NCI-H2196 (cell line): ENCODE results near the gene CGN.

Source experiments
- DNase-seq: peaks from one replicate; lab custom pipeline; 2025; ENCODE audit not compliant: unreplicated experiment; lab: John Stamatoyannopoulos, UW

Gene CGN

DNA sequence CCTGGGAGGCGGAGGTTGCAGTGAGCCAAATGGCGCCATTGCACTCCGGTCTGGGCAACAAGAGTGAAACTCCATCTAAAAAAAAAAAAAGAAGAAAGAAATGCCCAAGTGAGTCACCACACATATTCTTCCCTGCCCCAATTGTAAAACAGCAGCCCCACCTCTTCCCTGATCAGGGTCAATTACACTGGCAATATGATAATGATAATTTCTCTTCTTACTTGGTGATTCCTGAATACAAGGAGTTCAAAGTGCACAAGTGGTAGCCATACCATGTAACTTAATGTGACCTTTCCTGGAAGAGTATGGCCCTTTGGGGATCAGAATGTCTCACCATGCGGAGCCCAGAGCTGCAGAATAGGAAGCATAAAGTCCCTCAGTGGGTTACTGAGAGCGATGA lies 11.8 kb upstream of the CGN start:
- no peak for DNase-seq

DNA sequence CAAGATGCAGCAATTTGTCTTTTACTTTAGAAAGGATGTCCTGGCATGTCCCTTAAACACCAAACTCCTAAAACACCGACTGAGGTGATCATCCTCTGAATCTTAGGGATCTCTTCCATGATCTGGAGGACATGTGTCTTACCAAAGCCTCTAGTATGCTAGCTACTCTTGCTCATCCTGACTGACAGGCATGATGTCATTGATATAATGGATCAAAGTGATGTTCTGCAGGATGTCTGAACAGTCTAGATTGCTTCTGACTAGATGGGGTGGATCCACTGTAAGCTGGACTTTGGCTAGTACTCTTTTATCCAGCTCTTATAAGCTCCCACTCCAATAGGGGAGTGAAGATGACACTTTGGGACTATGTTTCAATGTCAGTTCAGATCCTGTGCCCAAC lies 11.3 kb upstream of the CGN start:
- no peak for DNase-seq

DNA sequence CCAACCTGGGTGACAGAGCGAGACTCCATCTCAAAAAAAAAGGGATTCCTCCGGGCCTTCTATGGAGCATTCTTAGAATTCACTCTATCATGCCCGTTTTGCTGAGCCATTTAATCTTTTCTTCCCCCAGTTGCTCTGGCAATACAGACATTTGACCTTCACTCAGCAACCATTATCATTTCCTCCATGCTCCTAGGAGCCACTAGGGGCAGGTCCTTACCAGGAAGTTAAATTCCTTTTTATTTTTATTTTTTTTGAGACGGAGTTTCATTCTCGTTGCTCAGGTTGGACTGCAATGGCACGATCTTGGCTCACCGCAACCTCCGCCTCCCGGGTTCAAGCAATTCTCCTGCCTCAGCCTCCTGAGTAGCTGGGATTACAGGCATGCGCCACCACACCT lies 9.7 kb upstream of the CGN start:
- DNase-seq: no peak

DNA sequence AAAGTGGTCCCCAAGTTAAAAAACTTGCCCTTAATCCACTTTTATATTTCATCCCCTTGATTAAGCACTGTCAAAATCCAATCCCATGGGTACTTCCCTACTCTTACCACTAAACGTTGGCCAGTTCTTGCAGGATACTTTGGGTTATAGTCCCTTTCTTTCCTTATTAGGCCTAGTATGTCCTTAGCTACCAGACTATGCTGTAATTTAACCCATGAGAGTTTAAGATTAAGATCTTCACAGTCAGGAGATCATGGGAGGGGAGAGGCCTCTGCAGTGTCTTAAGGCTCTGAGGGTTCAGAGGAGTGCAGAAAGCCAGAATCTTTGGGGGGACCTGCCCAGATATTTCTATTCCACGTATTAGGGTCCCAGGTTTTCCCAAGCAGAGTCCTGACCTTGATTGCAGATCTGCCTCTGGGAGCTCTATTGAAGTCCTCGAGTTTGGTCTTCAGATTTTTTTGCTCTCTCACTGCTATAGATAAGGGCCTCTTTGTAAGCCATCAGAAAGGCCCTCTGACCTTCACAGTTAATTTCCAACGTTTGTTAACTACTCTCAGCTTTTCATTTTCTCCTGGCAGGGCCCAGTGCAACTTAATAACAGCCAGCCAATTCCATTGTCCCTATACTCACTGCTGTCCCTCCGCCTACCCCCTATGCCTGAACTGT lies 9.0 kb upstream of the CGN start:
- no peak for DNase-seq

DNA sequence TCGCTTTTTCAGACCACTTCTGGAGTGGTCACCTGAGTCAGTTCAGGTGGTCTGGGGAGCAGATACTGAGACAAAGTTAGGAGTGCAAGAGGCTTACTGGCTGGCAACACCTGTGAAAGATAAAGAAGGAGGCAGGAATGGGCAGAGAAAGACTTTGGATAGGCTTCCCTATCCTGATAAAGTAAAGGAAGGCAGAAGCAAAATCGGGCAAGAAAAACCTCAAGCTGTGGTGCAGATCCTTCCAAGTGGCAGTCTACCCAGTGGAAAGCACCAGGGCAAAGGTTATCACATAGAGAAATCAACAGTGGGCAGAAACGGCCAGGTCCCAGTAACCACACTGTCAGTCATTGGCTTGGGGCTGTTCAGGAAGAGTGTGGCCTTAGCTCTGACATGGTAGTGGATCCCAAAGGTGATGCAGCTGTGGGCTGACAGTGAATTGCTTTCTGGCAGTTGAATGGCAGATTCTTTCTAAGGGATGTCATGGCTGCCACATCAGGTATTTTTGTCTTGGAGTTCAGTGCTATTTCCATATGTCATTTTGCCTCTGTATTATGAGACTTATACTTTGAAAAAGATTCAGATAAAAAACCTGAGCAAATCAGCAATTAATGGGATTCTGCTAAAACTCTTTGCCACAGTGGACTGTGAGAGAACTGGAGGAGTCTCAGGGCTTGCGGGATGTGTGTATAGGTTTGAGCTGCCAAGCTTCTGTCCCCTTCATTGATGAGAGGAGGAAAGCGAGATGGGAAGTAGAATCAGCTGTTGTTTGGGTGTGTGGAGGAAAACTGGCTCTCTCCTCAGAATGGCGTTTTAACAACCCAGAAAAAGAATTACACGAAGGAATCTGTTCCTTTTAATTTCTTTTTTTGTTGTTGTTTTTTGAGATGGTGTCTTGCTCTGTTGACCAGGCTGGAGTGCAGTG lies 8.1 kb upstream of the CGN start:
- no peak for DNase-seq

DNA sequence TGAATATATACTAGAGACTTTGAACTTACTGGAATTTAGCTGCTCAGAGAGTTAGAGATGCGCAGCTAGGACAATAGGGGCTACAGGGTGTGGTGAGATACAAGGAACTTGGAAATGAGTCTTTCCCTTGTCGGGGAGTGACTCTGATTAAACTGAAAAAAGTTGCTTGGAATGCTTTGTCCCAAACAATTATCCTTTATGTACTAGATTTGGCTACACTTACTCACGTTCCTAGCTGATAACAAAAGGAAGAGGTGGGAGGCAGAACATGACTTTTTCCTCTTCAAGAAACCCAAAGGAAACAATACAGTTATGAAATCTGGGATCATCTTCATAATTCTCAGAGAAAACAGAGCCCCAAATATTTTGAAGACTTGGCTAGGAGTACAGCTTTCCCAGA lies 6.9 kb upstream of the CGN start:
- no peak for DNase-seq

DNA sequence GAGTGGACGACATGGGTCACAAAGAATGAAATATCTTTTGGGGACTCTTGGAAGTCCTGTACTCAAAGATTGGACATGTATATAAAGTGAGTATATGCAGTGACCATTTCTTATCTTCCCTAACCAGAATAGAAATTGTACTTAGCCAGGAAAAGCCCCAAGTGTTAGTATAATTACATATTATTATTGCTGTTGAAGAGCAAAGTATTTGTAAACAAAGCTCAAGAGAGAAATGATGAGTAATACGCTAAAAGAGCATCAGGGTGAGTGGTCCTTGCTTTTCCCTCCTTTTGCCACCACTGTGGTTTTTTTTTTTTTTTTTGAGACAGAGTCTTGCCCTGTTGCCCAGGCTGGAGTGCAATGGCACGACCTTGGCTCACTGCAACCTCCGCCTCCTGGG lies 6.4 kb upstream of the CGN start:
- no peak for DNase-seq

DNA sequence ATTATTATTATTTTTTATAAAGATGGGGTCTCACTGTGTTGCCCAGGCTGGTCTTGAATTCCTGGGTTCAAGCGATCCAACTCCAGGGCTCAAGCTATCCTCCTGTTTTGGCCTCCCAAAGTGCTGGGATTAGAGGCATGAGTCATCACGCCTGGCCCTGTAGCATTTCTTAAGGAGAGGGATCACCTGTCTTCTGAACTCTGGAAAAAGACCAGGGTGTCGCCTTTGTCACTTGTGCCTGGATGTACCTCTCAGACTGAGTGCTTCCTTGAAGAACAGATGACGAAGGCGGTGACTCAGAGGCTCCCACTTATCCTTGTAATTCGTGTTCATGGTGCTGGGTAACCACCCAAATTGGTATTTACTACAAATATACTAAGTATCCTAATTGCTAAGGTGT lies 2.4 kb upstream of the CGN start:
- DNase-seq: no peak

DNA sequence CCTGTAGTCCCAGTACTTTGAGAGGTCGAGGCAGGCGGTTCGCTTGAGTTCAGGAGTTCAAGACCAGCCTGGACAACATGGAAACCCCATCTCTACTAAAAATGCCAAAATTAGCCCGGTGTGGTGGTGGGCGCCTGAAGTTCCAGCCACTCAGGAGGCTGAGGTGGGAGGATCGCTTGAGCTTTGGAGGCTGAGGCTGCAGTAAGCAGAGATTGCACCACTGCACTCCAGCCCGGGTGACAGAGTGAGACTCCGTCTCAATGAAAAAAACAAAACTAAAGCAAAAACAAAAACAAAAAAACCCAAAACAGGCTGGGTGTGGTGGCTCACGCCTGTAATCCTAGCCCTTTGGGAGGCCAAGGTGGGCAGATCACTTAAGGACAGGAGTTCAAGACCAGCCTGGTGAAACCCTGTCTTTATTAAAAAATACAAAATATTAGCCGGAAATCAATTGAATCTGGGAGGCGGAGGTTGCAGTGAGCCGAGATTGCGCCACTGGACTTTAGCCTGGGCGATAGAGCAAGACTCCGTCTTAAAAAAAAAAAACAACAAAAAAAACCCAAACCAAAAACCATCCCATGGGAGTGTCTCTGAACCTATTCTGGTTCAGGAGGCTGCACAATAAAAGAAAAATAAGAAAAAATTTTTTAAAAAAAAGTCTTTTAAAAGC lies 1.7 kb upstream of the CGN start:
- DNase-seq: no peak

DNA sequence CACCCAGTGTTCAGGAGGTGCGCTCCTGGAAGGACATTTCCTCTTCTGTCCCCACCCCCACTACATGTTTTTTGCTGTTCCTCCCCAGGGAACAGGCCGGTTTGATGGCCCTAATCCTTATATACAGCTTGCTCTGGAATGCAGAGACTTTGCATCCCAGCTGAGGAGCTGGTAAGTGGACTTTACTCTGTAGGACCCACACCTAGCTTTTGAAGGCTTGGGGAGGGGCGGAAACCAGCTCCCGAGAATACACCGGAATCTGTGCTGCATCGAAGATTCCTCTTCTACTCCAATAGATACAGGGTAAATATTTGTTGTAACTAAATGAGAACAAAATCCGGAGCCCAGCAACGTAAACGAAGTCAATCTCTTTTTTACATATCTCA lies 1.2 kb upstream of the CGN start:
- DNase-seq: no peak

DNA sequence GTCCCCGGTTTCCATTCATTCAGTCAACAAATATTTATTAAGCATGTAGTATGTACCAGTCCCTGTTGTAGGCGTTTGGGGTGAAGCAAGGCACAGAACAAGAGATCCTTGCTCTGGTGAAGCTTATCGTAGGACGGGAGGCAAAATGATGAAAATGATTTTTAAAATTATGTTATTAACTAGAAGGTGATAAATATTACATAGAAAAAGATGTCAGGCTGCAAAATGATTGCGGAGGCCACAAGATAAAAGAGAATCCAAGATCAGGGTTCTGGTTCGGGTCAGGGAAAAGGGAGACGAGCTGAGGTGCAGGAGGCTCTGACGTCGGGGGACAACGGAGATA lies 602 bp upstream of the CGN start:
- no peak for DNase-seq

DNA sequence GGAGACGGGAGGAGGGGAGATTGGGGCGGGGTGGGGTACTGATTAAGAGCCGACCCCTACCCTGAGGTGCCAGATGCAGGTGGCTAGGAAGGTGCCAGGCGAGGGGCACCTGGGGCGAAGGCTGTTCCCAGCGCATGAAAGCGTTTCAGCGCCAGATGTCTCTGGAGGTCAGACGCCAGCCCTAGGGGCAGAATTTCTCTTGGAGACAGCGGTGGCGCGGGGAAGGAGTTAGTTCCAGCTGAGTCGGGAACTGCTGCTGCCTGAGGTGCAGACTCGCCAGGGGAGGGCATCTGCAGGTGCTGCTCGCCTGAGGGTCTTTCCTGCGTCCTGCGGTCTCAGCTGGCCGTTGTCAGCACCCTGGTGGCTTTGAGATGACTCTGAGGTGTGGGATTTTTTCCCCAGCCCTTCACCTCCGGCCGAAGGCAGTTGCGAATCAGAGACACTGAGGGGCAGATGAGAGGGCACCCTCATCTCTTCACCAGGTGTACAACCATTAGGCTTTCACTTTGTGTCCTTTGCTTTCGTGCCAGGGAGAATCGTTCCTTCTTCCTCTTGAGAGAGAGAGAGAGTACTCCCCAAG lies 539 bp downstream of the CGN start:
- peak; percentile 21 for DNase-seq

DNA sequence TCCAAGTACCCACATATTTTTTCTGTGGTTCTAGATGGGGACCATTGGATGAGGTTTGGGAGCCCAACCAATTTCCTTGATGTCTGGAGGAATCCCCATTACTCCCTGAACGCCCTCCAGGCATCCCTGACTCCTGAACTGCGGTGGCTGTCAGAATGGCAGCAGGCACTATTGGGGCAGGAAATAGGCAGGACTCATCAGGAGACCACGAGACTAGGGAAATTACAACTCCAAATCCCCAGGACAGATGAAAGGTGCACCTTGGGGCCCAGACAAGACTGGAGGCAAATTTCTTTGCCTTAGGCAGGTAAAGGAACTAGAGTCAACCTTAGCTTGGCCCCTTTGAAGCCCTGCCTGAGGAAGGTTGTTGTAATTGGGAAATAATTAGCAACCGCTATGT lies 1.1 kb downstream of the CGN start:
- no peak for DNase-seq

DNA sequence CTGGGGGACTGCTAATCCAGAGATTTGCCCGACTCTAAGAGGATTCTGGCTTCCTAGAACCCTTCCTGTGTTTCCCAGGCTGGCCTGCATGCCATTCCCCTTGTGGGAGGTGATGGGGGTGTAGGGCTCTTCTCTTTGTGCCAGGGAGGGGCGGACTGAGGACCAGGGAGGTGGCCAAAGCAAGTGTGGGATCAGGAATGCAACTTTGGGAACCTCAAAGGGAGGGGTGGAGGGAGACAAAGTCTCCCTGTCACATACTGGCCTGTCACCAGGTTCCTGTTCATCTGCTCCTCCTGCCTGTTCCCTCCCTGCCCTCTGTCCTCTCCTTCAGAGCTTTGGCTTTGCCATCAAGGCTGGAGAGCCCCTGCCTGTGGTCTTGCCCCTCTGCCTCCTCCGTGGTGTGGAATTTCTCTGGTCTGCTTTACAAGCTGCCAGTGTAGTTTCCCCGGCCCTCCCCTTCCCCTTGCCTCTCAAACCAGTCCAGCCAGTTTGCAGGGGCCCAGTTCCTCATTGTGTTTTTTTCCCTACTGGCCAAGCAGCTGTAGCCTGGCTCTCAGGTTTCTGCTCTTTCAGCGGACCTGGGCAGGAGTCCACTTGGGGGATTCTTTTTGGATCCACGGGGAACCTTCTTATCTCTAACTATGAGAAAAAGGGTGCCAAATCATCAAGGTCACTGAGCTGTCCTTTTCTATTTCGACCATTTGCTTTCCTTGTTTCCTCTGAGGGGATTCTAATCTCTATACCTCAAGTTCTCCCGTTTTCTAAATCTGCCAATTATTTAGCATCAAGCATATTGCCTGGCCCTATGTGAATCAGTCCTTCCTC lies 1.8 kb downstream of the CGN start:
- peak; percentile 78 for DNase-seq

DNA sequence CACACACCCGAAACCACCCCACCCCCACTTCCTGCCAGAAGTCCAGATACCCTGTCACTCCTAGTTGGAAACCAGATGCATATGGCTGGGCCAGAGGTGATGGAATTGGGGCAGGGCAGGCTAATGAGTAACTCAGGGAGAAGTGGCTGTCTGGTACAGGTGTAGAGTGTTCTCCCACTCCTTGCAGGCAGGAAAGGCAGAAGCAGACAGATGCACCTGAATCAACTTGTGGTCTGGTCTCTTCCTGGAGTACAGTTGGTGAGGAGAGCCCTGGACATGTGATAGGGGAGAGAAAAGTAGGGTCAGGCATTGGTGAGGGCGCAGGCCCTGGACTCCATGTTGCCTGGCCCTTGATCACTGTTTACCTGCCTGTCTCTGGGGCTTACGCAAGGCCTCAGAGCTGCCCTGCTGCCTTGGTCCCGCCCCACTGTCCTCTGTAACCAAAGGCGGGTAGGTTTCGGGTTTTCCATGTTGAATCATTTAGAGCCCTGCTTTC lies 2.5 kb downstream of the CGN start:
- DNase-seq: peak; percentile 71

DNA sequence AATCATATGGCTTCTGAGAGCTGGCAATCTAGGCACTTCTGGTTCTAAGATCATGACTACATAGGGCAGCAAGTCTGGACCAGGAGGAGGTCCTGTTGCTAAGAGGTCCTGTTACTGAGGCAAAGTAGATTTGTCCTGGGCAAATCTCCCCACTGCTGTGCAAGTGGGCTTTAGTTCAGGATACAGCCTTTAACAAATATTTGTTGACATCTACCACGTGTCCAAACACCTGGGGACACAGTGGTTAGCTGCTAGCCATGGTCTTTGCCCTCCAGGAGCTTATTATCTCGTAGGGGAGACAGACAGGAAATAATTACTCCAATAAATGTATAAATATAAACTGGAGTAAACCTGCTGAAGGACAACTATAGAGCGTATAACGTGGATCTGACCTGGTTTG lies 3.2 kb downstream of the CGN start:
- no peak for DNase-seq

DNA sequence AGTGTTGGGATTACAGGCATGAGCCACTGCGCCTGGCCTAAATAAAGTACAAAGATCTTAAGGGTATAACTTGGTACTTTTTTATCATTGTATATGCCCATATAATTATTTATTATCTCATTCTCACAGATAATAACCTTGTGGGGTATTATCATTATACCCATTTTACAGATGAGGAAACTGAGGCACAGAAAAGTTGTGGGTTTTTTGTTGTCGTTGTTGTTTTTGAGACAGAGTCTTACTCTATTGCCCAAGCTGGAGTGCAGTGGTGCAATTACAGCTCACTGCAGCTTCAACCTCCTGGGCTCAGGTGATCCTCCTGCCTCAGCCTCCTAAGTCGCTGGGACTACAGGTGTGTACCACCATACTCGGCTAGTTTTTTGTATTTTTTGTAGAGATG lies 4.1 kb downstream of the CGN start:
- no peak for DNase-seq

DNA sequence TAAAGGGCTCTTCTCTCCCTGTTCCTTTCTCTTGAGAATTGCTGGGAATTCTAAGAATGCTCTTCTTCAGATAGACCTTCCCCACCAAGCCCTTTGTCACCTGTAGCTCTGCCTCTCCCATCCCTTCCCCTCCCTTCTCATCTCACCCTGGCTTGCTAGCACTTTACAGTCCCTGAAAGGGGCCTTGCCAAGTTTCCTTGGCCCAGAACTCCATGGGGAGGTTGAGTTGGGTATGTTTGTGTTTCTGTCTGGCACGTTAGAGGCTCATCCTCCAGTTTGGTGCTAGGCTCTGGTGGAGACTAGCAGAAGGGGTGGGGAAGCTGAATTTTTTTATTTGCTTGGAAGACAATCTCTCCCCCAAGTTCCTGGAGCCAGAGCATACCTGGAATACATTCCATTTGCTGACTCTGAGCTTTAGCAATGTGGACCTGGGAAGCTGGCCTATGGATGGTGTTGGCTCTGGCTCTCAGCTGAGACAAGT lies 4.9 kb downstream of the CGN start:
- peak; percentile 23 for DNase-seq

DNA sequence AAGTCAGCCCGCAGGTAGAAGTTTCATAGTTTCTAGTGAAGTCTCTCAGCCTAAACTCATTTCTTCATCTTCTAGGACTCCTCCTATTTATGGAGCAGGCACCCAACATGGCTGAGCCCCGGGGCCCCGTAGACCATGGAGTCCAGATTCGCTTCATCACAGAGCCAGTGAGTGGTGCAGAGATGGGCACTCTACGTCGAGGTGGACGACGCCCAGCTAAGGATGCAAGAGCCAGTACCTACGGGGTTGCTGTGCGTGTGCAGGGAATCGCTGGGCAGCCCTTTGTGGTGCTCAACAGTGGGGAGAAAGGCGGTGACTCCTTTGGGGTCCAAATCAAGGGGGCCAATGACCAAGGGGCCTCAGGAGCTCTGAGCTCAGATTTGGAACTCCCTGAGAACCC lies 7.2 kb downstream of the CGN start:
- no peak for DNase-seq

DNA sequence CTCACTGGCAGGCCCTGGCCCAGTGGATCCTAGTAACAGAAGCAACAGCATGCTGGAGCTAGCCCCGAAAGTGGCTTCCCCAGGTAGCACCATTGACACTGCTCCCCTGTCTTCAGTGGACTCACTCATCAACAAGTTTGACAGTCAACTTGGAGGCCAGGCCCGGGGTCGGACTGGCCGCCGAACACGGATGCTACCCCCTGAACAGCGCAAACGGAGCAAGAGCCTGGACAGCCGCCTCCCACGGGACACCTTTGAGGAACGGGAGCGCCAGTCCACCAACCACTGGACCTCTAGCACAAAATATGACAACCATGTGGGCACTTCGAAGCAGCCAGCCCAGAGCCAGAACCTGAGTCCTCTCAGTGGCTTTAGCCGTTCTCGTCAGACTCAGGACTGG lies 7.7 kb downstream of the CGN start:
- no peak for DNase-seq

DNA sequence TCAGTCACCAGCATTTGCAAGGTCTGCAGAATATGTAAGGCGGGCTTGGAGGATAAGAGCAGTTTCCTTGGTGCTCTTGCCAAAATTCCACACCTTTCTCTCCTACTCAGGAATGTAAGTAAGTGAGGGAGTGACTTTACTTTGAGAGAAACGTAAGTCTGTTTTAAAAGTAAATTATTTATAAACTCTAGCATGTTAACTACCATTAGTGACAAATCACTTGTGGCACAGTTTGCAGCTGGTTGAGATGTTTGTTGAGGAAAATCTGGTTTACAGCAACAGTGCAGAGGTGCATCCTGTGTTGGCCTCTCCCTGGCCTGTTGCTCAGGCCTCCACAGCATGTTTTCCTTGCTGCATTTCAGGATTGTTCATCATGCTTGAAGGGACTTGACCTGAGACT lies 8.5 kb downstream of the CGN start:
- DNase-seq: no peak
